Measurements from ENCODE around the gene OAF. TPM values are rescaled to one million over a fixed set of nuclear protein-coding genes. Genes with fewer than 3 reads are reported as not detected.

Gene OAF
- total and polyA plus RNA-seq, 9 of the 15 experiments (the other 6 are each of a cell fraction or from before 2014, with no cell fraction given) = 1.1 to 21.6 (median 7.5) TPM

GRCh38 chr11:120201653-120202052, 9.2 kb upstream of the OAF start (continued):
- TF ChIP-seq MGA (IDR thresholded peaks at IDR 0.05) (no peak), TEAD1 (CRISPR knock-in tag; IDR thresholded peaks at IDR 0.05) (no peak), IRF1 (CRISPR knock-in tag; IDR thresholded peaks at IDR 0.05; ENCODE audit: borderline replicate concordance) (no peak), E2F5 (CRISPR knock-in tag; IDR thresholded peaks at IDR 0.05) (no peak), U2AF2 (optimal IDR thresholded peaks at IDR 0.05; ENCODE audit: low read depth, low read length) (no peak), NFXL1 (CRISPR knock-in tag; IDR thresholded peaks at IDR 0.05) (no peak), ZC3H11A (IDR thresholded peaks at IDR 0.05; ENCODE audit: low read depth, low read length) (no peak), PHF8 (IDR thresholded peaks at IDR 0.05; ENCODE audit: borderline replicate concordance, low read length) (no peak), HBP1 (CRISPR knock-in tag; IDR thresholded peaks at IDR 0.05) (no peak), KDM4B (IDR thresholded peaks at IDR 0.05; ENCODE audit: borderline replicate concordance in 2 of 2, low read depth in 1 of 2) (no peak), SRSF3 (IDR thresholded peaks at IDR 0.05; ENCODE audit: insufficient read depth, low read length) (no peak), PYGO2 (tag; IDR thresholded peaks at IDR 0.05) (no peak)

Data from K562 (cell line).